GM23338 (cell line): ENCODE measurements around the gene CXADR. TPM values are rescaled to one million over a fixed set of nuclear protein-coding genes. Genes with fewer than 3 reads are reported as not detected.

Experiments
- CREB1 ChIP-seq: fragments of 250-450 bp; sonication (Bioruptor Pico); IDR thresholded peaks from 2 replicates; pipeline ENCODE4 v1.5.0; 2020; ENCODE audit warnings: low read depth, mild to moderate bottlenecking, moderate library complexity
- CTCF ChIP-seq, 2 experiments: fragments of 200-600 bp in 1 of 2; sonication (generic) in 1 of 2; conservative IDR thresholded peaks; 2 replicates each; pipeline versions ENCODE4 v1.5.1 to v1.6.1; 2016 to 2017; ENCODE audit warnings: antibody characterized with exemption in 2 of 2, low read depth in 2 of 2, mild to moderate bottlenecking in 2 of 2, moderate library complexity in 1 of 2
- EZH2phosphoT487 ChIP-seq: fragments of 200-600 bp; sonication (generic); IDR thresholded peaks from one replicate; pipeline ENCODE4 v1.8.1; 2018; ENCODE audit warnings: antibody characterized with exemption; ENCODE audit not compliant: unreplicated experiment
- JUNB ChIP-seq: IDR thresholded peaks from one replicate; pipeline ENCODE4 v1.6.1; 2016; ENCODE audit warnings: antibody characterized with exemption; ENCODE audit not compliant: unreplicated experiment
- NANOG ChIP-seq: IDR thresholded peaks from 2 replicates; pipeline ENCODE4 v1.6.1; 2016; ENCODE audit warnings: antibody characterized with exemption, borderline replicate concordance
- POLR2AphosphoS5 ChIP-seq: IDR thresholded peaks from 2 replicates; pipeline ENCODE4 v1.6.1; 2016; ENCODE audit warnings: antibody characterized with exemption, low read depth
- REST ChIP-seq: IDR thresholded peaks from one replicate; pipeline ENCODE4 v1.6.1; 2018; ENCODE audit warnings: antibody characterized with exemption; ENCODE audit not compliant: unreplicated experiment
- STAT1 ChIP-seq: IDR thresholded peaks from one replicate; pipeline ENCODE4 v1.6.1; 2016; ENCODE audit warnings: antibody characterized with exemption; ENCODE audit not compliant: unreplicated experiment
- ZNF331 ChIP-seq: fragments of 250-450 bp; sonication (Bioruptor Pico); IDR thresholded peaks from 2 replicates; pipeline ENCODE4 v1.5.0; 2020; ENCODE audit warnings: low read depth, mild to moderate bottlenecking, moderate library complexity
- ZNF462 ChIP-seq: fragments of 250-450 bp; sonication (Bioruptor Pico); IDR thresholded peaks from 2 replicates; pipeline ENCODE4 v1.5.0; 2020; ENCODE audit warnings: mild to moderate bottlenecking, moderate library complexity
- polyA plus RNA-seq: library from polyadenylated mRNA; unstranded; fragments of >200 nt; fragmentation: Nextera tagmentation; extraction: Ambion mirVana; gene quantifications from 2 replicates; pipeline ENCODE4 v1.2.1, GENCODE V29; 2016
- total RNA-seq: library from RNA; depleted of rRNA; stranded (reverse); fragments of >200 nt; shearing (Covaris generic); gene quantifications from 2 replicates; pipeline ENCODE4 v1.2.3, GENCODE V29; 2014

CXADR gene
- total and polyA plus RNA-seq, 2 experiments from 2014 or later: 126 to 207 TPM

GRCh38 chr21:17602874-17603273, 90.0 kb downstream of the CXADR start (continued):
- TF ChIP-seq ZNF462 (CRISPR knock-in tag) (no peak), ZNF331 (CRISPR knock-in tag) (no peak), CTCF (conservative IDR thresholded peaks at IDR 0.05; ENCODE audit: low read depth in 2 of 2) (no peak), NANOG (no peak), CREB1 (CRISPR knock-in tag) (no peak), POLR2AphosphoS5 (no peak), STAT1 (no peak), REST (no peak), JUNB (no peak), EZH2phosphoT487 (no peak)
